Liver (tissue), 9 donors: ENCODE data around the gene NUP107. TPM values are rescaled to one million over a fixed set of nuclear protein-coding genes. Genes with fewer than 3 reads are reported as not detected.
A peak's percentile ranks its signal among the peaks of the same experiment; 100 is the strongest.

ENCODE experiments used
- DNase-seq: peaks from one replicate; pipeline ENCODE4 v3.0.0-alpha.2; 2017; ENCODE audit warnings: low spot score
- H3K27ac ChIP-seq, 2 donors: one replicate each; pipeline ENCODE4 v1.7.0; 2013; ENCODE audit warnings: inconsistent platforms in 2 of 2, low read length in 2 of 2, control low read depth in 1 of 2, low read depth in 1 of 2, mild to moderate bottlenecking in 1 of 2
- H3K27me3 ChIP-seq, 4 donors: one replicate each; pipeline versions ENCODE4 v1.6.1 to v1.7.0; 2013; ENCODE audit warnings: low read length in 3 of 4, inconsistent platforms in 1 of 4, mild to moderate bottlenecking in 1 of 4, moderate library complexity in 1 of 4; ENCODE audit not compliant: control insufficient read depth in 4 of 4, insufficient read depth in 4 of 4
- H3K36me3 ChIP-seq, 4 donors: one replicate each; pipeline versions ENCODE4 v1.6.1 to v1.7.0; 2013; ENCODE audit warnings: low read length in 3 of 4, mild to moderate bottlenecking in 3 of 4, low read depth in 1 of 4, moderate library complexity in 1 of 4; ENCODE audit not compliant: control insufficient read depth in 4 of 4, insufficient read depth in 3 of 4
- H3K4me1 ChIP-seq, 4 donors: one replicate each; pipeline versions ENCODE4 v1.6.1 to v1.7.0; 2013; ENCODE audit warnings: low read length in 3 of 4, mild to moderate bottlenecking in 3 of 4, moderate library complexity in 1 of 4; ENCODE audit not compliant: control insufficient read depth in 4 of 4, insufficient read depth in 4 of 4
- H3K4me3 ChIP-seq, 3 donors: one replicate each; pipeline versions ENCODE4 v1.6.1 to v1.7.0; 2013; ENCODE audit warnings: low read length in 3 of 3, control low read depth in 1 of 3, low read depth in 1 of 3, mild to moderate bottlenecking in 1 of 3
- H3K9ac ChIP-seq, 2 donors: one replicate each; pipeline ENCODE4 v1.7.0; 2013; ENCODE audit warnings: low read length in 2 of 2, mild to moderate bottlenecking in 2 of 2, moderate library complexity in 2 of 2, control low read depth in 1 of 2, low read depth in 1 of 2
- H3K9me3 ChIP-seq, 4 donors: one replicate each; pipeline versions ENCODE4 v1.6.1 to v1.7.0; 2013; ENCODE audit warnings: low read length in 3 of 4; ENCODE audit not compliant: control insufficient read depth in 4 of 4
- EGR1 ChIP-seq, 2 donors: IDR thresholded peaks; 2 replicates each; pipeline ENCODE4 v1.6.1; 2016 to 2018; ENCODE audit warnings: antibody characterized with exemption in 2 of 2, low read depth in 2 of 2
- FOXA1 ChIP-seq: IDR thresholded peaks from 2 replicates; pipeline ENCODE4 v1.6.1; 2016; ENCODE audit warnings: antibody characterized with exemption
- FOXA2 ChIP-seq: IDR thresholded peaks from 2 replicates; pipeline ENCODE4 v1.6.1; 2016; ENCODE audit warnings: antibody characterized with exemption
- GABPA ChIP-seq, 2 donors: IDR thresholded peaks in 1 of 2; conservative IDR thresholded peaks in 1 of 2; 2 replicates each; pipeline ENCODE4 v1.6.1; 2016; ENCODE audit warnings: antibody characterized with exemption in 2 of 2, mild to moderate bottlenecking in 1 of 2, moderate library complexity in 1 of 2
- HNF4A ChIP-seq, 2 donors: conservative IDR thresholded peaks; 2 replicates each; pipeline ENCODE4 v1.6.1; 2016; ENCODE audit warnings: antibody characterized with exemption in 2 of 2, mild to moderate bottlenecking in 2 of 2
- HNF4G ChIP-seq: IDR thresholded peaks from 2 replicates; pipeline ENCODE4 v1.6.1; 2016; ENCODE audit warnings: antibody characterized with exemption
- JUND ChIP-seq, 2 donors: IDR thresholded peaks; 2 replicates each; pipeline ENCODE4 v1.6.1; 2016; ENCODE audit warnings: antibody characterized with exemption in 2 of 2
- NR2F2 ChIP-seq: IDR thresholded peaks from 2 replicates; pipeline ENCODE4 v1.6.1; 2016; ENCODE audit warnings: antibody characterized with exemption
- RAD21 ChIP-seq, 2 donors: IDR thresholded peaks; 2 replicates each; pipeline ENCODE4 v1.6.1; 2016; ENCODE audit warnings: antibody characterized with exemption in 2 of 2, mild to moderate bottlenecking in 2 of 2
- RXRA ChIP-seq, 2 donors: IDR thresholded peaks; 2 replicates each; pipeline ENCODE4 v1.6.1; 2017 to 2018; ENCODE audit warnings: antibody characterized with exemption in 2 of 2, mild to moderate bottlenecking in 1 of 2
- SP1 ChIP-seq: IDR thresholded peaks from 2 replicates; pipeline ENCODE4 v1.6.1; 2018; ENCODE audit warnings: antibody characterized with exemption, mild to moderate bottlenecking
- TAF1 ChIP-seq: conservative IDR thresholded peaks from 2 replicates; pipeline ENCODE4 v1.6.1; 2016; ENCODE audit warnings: antibody characterized with exemption, mild to moderate bottlenecking
- YY1 ChIP-seq: IDR thresholded peaks from 2 replicates; pipeline ENCODE4 v1.6.1; 2016; ENCODE audit warnings: antibody characterized with exemption, mild to moderate bottlenecking
- WGBS: extraction: QIAGEN DNeasy Blood & Tissue Kit; methylation state at CpG from one replicate; pipeline ENCODE4 v1.1.7; 2013; 5-methylcytosine and 5-hydroxymethylcytosine counted together
- polyA plus RNA-seq, 2 donors: library from polyadenylated mRNA; stranded (reverse) in 1 of 2; unstranded in 1 of 2; fragments of 200-250 nt in 1 of 2; fragments of >200 nt in 1 of 2; fragmentation: Nextera tagmentation in 1 of 2; extraction: Ambion mirVana in 1 of 2; gene quantifications; one replicate each; pipeline versions ENCODE4 v1.2.1 to v1.2.3, GENCODE V29; 2013 to 2015
- total RNA-seq, 2 donors: library from RNA; depleted of rRNA; stranded (reverse); fragments of >200 nt; gene quantifications; one replicate each; pipeline ENCODE4 v1.2.3, GENCODE V29; 2014
- TF ChIP-seq, protein P1 (sequence below): fragments of 150-350 bp; IDR thresholded peaks from 2 replicates; pipeline ENCODE4 v1.5.1; 2017; ENCODE audit warnings: improper control_type of control experiment, low read depth, low read length; ENCODE audit not compliant: missing input control
- TF ChIP-seq, protein P2 (sequence below): IDR thresholded peaks from 2 replicates; pipeline ENCODE4 v1.6.1; 2016; ENCODE audit warnings: antibody characterized with exemption
- TF ChIP-seq, protein P3 (sequence below): IDR thresholded peaks from 2 replicates; pipeline ENCODE4 v1.6.1; 2016; ENCODE audit warnings: antibody characterized with exemption, mild to moderate bottlenecking
- TF ChIP-seq, protein P4 (sequence below): IDR thresholded peaks from 2 replicates; pipeline ENCODE4 v1.6.1; 2016; ENCODE audit warnings: antibody characterized with exemption
- TF ChIP-seq, protein P5 (sequence below): IDR thresholded peaks from 2 replicates; pipeline ENCODE4 v1.6.1; 2016; ENCODE audit warnings: antibody characterized with exemption
- donor health status: healthy.
- donor health status: healthy.
- donor health status: healthy.
- donor health status: healthy.
- donor health status: healthy.

Gene NUP107
- total and polyA plus RNA-seq, 4 donors: 6.3 to 38.3 (median 16.2) TPM

DNA sequence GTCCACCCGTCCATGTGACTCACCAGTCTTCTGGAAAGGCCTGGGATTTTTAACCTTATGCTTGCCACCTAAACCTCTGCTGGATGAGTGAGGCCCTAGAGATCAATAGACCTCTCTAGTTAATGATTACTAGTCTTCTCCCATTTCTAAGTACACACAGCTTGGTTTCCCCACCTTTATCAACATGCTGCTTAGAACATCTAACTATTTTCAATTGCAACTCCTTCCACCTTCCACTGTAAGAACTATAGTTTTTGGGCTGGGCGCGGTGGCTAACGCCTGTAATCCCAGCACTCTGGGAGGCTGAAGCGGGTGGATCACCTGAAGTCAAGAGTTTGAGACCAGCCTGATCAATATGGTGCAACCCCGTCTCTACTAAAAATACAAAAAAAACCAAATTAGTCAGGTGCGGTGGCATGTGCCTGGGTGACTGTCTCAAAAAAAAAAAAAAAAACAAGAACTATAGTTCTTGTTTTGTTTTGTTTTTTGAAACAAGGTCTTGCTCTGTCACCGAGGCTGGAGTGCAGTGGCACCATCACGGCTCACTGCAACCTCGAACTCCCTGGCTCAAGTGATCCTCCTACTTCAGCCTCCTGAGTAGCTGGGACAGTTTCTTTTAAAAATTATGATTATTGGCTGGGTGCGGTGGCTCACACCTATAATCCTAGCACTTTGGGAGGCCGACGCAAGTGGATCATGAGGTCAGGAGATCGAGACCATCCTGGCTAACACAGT is 102.5 kb downstream of the NUP107 start:
- no peaks in the 10 kb centered on the region for H3K36me3 ChIP-seq
- H3K4me3 ChIP-seq: peak overlapping the region in 2 of 3 donors; percentile 1 to 35
- peak overlapping the region in 1 of 2 donors; percentile 14 for H3K9ac ChIP-seq
- no peaks in the 10 kb centered on the region for H3K9me3 ChIP-seq
- TF ChIP-seq HNF4A (conservative IDR thresholded peaks at IDR 0.05) (peak; percentile 61 to 72), NR2F2 (no peak), RAD21 (IDR thresholded peaks at IDR 0.05) (peak; percentile 9 to 23), HNF4G (peak; percentile 24), RXRA (IDR thresholded peaks at IDR 0.05) (peak; percentile 48 to 74), YY1 (peak; percentile 68), JUND (IDR thresholded peaks at IDR 0.05) (peak; percentile 57 to 70), GABPA (IDR thresholded peaks at IDR 0.05 in 1 of 2, conservative IDR thresholded peaks at IDR 0.05 in 1 of 2) (no peak), TAF1 (no peak), EGR1 (IDR thresholded peaks at IDR 0.05; ENCODE audit: low read depth in 2 of 2) (no peak), FOXA1 (peak; percentile 84), FOXA2 (peak; percentile 87), SP1 (peak; percentile 79)
- TF ChIP-seq, protein P1, sequence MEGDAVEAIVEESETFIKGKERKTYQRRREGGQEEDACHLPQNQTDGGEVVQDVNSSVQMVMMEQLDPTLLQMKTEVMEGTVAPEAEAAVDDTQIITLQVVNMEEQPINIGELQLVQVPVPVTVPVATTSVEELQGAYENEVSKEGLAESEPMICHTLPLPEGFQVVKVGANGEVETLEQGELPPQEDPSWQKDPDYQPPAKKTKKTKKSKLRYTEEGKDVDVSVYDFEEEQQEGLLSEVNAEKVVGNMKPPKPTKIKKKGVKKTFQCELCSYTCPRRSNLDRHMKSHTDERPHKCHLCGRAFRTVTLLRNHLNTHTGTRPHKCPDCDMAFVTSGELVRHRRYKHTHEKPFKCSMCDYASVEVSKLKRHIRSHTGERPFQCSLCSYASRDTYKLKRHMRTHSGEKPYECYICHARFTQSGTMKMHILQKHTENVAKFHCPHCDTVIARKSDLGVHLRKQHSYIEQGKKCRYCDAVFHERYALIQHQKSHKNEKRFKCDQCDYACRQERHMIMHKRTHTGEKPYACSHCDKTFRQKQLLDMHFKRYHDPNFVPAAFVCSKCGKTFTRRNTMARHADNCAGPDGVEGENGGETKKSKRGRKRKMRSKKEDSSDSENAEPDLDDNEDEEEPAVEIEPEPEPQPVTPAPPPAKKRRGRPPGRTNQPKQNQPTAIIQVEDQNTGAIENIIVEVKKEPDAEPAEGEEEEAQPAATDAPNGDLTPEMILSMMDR: no peak
- TF ChIP-seq, protein P2, sequence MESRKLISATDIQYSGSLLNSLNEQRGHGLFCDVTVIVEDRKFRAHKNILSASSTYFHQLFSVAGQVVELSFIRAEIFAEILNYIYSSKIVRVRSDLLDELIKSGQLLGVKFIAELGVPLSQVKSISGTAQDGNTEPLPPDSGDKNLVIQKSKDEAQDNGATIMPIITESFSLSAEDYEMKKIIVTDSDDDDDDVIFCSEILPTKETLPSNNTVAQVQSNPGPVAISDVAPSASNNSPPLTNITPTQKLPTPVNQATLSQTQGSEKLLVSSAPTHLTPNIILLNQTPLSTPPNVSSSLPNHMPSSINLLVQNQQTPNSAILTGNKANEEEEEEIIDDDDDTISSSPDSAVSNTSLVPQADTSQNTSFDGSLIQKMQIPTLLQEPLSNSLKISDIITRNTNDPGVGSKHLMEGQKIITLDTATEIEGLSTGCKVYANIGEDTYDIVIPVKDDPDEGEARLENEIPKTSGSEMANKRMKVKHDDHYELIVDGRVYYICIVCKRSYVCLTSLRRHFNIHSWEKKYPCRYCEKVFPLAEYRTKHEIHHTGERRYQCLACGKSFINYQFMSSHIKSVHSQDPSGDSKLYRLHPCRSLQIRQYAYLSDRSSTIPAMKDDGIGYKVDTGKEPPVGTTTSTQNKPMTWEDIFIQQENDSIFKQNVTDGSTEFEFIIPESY: peak; percentile 27
- TF ChIP-seq, protein P3, sequence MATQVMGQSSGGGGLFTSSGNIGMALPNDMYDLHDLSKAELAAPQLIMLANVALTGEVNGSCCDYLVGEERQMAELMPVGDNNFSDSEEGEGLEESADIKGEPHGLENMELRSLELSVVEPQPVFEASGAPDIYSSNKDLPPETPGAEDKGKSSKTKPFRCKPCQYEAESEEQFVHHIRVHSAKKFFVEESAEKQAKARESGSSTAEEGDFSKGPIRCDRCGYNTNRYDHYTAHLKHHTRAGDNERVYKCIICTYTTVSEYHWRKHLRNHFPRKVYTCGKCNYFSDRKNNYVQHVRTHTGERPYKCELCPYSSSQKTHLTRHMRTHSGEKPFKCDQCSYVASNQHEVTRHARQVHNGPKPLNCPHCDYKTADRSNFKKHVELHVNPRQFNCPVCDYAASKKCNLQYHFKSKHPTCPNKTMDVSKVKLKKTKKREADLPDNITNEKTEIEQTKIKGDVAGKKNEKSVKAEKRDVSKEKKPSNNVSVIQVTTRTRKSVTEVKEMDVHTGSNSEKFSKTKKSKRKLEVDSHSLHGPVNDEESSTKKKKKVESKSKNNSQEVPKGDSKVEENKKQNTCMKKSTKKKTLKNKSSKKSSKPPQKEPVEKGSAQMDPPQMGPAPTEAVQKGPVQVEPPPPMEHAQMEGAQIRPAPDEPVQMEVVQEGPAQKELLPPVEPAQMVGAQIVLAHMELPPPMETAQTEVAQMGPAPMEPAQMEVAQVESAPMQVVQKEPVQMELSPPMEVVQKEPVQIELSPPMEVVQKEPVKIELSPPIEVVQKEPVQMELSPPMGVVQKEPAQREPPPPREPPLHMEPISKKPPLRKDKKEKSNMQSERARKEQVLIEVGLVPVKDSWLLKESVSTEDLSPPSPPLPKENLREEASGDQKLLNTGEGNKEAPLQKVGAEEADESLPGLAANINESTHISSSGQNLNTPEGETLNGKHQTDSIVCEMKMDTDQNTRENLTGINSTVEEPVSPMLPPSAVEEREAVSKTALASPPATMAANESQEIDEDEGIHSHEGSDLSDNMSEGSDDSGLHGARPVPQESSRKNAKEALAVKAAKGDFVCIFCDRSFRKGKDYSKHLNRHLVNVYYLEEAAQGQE: peak; percentile 35
- TF ChIP-seq, protein P4, sequence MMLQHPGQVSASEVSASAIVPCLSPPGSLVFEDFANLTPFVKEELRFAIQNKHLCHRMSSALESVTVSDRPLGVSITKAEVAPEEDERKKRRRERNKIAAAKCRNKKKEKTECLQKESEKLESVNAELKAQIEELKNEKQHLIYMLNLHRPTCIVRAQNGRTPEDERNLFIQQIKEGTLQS: peak; percentile 45
- TF ChIP-seq, protein P5, sequence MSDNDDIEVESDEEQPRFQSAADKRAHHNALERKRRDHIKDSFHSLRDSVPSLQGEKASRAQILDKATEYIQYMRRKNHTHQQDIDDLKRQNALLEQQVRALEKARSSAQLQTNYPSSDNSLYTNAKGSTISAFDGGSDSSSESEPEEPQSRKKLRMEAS: peak; percentile 76
- peak overlapping the region; percentile 81 to 86 for H3K27ac ChIP-seq
- H3K27me3 ChIP-seq: no peaks in the 10 kb centered on the region
- no peak for DNase-seq
- 56% methylated on average over 14 of the region's 14 CpGs for WGBS
- peaks cover 3 to 31% (median 23%) of the 10 kb centered on the region in 4 donors for H3K4me1 ChIP-seq
